ENCODE measurements around the gene TPRX1.
"Not testable (repeated sequence)": the region's sequence is repeated elsewhere in the genome, so short reads cannot be mapped to it uniquely, and the experiment has no call there.

The TPRX1 gene

GRCh38 chr19:47798904-47799266 lies 5.5 kb downstream of the TPRX1 start:
- no peak for FAIRE-seq

GRCh38 chr19:47797996-47798903 lies 6.1 kb downstream of the TPRX1 start:
- FAIRE-seq = no peak

DNA sequence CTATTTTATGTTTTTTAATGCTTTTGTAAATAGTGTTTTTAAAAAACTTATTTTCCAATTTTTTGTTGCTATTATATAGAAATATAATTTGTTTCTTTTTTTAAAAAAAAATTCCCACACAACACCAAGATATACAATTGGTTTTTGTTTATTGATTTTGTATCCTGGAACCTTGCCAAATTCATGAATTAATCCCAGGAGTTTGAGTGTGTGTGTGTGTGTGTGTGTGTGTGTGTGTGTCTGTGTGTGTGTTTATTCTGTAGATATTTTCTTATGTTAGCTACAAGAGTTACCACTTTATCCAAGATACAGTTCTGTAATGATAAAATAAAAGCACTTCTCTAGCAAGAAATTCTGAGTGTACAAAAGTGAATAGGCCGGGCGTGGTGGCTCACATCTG lies 7.6 kb downstream of the TPRX1 start:
- no peak for FAIRE-seq

- FAIRE-seq = no peak
Measured at GRCh38 chr19:47794526-47794925, 9.8 kb downstream of the TPRX1 start.

DNA sequence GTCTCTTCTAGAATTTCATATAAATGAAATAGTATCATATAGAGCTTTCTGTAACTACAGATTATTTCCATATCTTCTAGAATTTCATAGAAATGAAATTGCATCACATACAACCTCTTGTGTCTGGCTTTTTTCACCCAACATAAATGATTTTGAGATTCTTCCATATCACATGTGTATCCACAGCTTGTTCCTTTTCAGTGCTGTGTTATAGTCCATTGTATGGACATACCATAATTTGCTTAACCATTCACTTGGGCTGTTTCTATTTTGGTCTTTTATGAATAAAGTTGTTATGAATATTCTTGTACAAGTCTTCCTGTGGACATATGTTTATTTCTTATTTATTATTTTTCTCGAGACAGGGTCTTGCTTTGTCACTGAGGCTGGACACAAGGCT lies 11.7 kb downstream of the TPRX1 start:
- FAIRE-seq = no peak

GRCh38 chr19:47790398-47790814 lies 13.9 kb downstream of the TPRX1 start:
- no peak for FAIRE-seq

DNA sequence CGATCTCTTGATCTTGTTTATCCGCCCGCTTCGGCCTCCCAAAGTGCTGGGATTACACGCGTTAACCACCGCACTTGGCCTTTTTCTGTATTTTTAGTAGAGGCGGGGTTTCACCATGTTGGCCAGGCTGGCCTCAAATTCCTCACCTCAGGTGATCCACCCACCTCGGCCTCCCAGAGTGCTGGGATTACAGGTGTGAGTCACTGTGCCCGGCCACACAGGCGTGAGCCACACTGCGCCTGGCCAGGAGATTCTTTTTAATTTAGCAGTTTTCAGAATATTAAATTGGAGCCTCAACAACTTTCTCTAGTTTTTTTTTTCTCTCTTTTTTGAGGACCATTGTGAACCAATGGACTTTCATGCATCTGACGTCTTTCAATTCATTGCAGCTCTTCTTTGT lies 14.5 kb downstream of the TPRX1 start:
- not testable (repeated sequence) for FAIRE-seq

DNA sequence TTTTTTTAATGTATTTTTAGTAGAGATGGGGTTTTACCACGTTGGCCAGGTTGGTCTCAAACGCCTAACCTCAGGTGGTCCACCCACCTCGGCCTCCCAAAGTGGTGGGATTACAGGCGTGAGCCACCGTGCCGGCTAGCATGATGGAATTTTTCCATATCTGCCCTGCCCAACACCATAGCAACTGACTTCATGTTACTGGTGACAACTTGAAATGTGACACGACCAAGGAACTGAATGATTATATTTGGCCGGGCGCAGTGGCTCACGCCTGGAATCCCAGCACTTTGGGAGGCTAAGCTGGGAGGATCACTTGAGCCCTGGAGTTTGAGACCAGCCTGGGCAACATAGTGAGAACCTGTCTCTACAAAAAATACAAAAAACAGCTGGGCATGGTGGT lies 17.0 kb downstream of the TPRX1 start:
- FAIRE-seq = not testable (repeated sequence)

- FAIRE-seq = no peak
Measured at GRCh38 chr19:47786566-47786965, 17.8 kb downstream of the TPRX1 start.

- no peak for FAIRE-seq
Measured at GRCh38 chr19:47781590-47782262, 22.6 kb downstream of the TPRX1 start.

- no peak for FAIRE-seq
Measured at GRCh38 chr19:47780215-47780551, 24.2 kb downstream of the TPRX1 start.

DNA sequence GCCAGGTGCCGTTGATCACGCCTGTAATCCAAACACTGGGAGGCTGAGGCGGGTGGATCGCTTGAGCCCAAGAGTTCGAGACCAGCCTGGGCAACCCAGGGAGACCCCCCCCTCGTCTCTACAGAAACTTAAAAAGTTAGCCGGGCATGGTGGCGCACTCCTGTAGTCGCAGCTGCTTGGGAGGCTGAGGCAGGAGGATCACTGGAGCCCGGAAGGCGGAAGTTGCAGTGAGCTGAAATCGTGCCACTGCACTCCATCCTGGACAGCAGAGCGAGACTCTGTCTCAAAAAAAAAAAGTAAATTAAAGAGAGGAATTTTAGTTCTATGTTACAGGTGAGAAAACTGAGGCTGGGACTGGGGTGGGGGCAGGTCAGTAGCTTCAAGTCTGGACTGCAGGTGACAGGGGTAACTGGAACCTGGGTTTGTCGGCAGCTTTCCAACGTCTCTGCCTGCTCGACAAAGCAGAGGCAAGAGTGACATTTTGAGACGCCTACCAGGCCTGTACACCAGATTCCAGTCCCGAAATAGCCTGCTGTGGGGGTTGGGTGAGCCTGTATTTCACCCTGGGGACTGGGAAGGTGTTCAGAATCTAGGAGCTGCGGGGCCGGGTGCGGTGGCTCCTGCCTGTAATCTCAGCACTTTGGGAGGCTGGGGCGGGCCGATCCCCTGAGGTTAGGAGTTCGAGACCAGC lies 24.7 kb downstream of the TPRX1 start:
- no peak for FAIRE-seq

DNA sequence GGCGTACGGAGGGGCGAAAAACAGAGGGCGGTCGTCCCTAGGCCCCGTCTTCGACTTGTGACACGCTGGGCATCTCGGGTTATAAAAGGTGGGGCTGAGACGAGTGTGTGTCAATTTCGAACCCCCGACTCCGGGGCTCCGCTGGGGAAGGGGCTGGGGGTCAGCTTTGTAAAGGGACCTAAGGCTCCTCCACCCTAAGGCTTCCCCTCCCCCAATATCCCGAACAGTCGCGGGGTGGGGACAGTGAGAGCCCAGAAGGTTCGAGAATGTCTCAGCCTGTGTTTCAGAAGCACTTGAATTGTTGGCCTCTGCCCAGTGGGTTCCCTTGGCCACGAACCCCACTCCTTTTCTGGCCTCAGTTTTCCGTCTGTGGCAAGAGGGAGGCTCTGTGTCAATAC lies 25.4 kb downstream of the TPRX1 start:
- no peak for FAIRE-seq

DNA sequence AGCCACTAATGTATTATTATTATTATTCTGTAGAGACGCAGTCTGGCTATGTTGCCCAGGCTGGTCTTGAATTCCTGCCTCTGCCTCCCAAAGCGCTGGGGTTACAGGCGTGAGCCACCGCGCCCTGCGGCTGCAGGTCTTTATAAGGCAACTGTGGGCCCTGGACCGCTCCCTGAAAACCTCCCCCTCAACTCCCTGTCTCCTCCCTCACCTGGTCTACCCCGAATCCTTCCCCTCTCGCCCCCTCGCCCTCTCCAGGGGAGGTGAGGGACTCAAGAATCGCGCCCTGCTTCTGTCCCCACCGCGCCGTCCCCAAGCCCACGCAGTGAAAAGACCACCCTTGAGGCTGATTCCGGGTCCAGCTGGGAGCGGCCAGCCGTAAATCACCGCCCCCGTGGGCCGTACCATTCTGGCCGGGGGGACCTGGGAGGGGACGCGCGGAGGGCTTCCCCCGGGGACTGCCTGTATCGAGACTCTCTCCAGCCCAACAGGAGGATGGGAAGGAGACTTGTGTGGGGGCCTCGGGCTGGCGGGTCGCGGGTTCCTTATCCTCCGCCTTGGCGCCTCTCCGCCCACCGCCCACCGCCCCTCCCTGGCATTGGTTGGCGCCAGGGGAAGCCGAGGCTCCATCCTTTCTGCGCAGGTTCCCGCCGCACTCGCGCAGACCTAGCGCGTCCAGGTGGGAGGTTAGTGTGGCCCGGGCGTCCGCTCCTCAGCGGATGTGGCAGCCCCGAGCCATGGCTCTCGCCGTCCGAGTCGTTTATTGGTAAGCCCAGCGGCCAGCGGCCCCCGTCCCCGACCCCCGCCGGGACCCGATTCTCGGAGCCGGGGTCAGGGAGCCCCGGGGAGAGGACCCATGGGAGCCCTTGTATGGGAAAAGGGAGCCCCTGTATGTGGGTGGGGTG lies 26.1 kb downstream of the TPRX1 start, which contains the start of gene SELENOW:
Gene SELENOW (plus strand): TSS at position 655 of the 905 bp plus-strand sequence. CDS start 83 bp downstream, at position 738.
- no peak for FAIRE-seq

DNA sequence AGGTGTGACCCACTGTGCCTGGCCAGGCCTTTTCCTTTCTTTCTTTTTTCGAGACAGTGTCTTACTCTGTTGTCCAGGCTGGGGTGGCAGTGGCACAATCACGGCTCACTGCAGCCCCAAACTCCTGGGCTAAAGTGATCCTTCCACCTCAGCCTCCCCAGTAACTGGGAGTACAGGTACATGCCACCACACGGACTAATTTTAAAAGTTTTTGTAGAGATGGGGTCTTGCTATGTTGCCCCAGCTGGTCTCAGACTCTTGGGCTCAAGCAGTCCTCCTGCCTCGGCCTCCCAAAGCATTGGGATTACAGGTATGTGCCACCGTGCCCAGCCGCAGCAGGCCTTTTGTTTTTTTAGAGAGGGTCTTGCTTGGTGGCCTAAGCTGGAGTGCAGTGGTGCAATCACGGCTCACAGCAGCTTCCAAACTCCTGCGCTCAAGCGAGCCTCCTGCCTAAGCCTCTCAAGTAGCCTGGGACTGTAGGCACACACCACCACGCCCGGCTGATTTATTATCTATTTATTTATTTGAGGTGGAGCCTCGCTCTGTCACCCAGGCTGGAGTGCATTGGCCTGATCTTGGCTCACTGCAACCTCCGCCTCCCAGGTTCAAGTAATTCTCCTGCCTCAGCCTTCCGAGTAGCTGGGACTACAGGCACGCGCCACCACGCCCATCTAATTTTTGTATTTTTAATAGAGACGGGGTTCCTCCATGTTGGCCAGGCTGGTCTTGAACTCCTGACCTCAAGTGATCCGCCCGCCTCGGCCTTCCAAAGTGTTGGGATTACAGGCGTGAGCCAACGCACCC lies 26.9 kb downstream of the TPRX1 start:
- FAIRE-seq = not testable (repeated sequence)

DNA sequence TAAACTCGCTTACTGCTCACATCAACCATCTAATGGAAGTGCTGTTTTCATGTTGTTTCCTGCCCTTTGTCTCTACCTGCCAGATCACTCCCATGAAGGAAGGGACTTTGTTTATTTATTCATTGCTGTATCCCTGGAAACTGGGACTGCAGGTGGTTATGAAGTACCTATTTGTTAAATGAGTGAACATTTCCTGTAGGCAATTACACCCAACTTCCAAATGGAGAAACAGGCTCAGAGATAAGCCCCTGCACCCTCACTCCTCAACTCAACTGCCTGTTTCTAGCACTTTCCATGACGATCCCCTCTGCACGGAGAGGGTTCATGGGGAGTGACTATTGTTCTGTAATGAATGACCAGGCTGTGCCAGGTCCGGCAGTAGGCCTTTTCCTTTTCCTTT lies 27.8 kb downstream of the TPRX1 start:
- no peak for FAIRE-seq

DNA sequence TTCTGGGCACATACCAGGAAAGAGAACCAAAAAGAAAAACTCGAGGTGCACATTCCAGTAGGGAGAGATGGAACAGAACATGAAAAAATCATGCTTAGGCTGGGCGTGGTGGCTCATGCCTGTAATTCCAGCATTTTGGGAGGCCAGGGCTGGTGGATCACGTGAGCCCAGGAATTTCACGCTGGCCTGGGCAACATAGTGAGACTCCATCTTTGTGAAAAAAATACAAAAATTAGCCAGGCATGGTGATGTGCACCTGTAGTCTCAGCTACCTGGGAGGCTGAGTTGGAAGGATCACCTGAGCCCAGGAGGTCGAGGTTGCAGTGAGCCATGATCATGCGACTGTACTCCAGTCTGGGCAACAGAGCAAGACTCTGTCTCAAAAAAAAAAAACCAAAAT lies 33.1 kb downstream of the TPRX1 start:
- not testable (repeated sequence) for FAIRE-seq

DNA sequence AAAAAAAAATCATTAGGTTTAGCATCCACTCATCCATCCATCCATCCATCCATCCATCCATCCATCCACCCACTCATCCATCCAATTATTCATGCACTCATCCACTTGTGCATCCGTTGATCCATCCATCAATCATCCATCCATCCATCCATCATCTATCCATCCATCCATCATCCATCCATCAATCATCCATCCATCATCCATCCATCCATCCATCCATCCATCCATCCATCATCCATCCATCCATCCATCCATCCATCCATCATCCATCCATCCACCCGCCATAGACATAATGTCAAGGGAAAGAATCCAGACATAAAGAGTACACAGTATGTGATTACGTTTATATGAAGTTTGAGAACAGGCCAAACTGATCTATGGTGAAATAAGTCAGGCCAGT lies 34.8 kb downstream of the TPRX1 start:
- FAIRE-seq = no peak

DNA sequence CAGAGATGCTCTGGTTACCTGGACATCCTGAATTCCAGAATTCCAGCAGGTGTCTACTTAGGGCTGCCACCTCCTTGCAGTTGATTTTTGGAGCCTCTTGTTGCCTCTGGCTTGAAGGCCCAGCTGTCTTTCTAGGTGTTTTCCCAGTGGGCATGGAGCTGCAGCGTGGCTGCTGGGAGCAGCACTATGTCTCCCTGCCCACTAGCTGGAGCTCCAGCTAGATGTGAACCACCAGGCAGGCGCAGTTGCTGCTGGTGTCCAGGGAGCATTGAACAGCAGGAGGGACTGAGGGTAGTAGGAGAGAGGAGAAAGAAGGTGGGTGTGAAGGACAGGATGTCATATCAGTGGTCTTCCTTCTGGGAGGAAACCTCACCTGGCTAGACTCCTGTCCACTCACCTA lies 35.7 kb downstream of the TPRX1 start:
- FAIRE-seq = no peak

- FAIRE-seq = no peak
Measured at GRCh38 chr19:47767349-47767748, 37.0 kb downstream of the TPRX1 start.

GRCh38 chr19:47766670-47767069 lies 37.7 kb downstream of the TPRX1 start:
- no peak for FAIRE-seq

GRCh38 chr19:47766359-47766620 lies 38.1 kb downstream of the TPRX1 start:
- FAIRE-seq = no peak

Measured in TTC549 (cell line).